OCI-LY7 (cell line): Measurements from ENCODE around the gene FAM227B.

Experiments
- CTCF ChIP-seq: fragments of 200-600 bp; sonication (generic); conservative IDR thresholded peaks from 2 replicates; pipeline ENCODE4 v1.5.1; 2014; ENCODE audit warnings: mild to moderate bottlenecking, antibody characterized with exemption, low read length, moderate library complexity, mixed read lengths
- EZH2phosphoT487 ChIP-seq: fragments of 200-600 bp; sonication (generic); IDR thresholded peaks from 2 replicates; pipeline ENCODE4 v1.6.1; 2018; ENCODE audit warnings: low read depth, borderline replicate concordance, mild to moderate bottlenecking, mixed run types, antibody characterized with exemption, low read length, moderate library complexity, mixed read lengths

- TF ChIP-seq CTCF (no peak), EZH2phosphoT487 (no peak)
Observed at GRCh38 chr15:49570174-49570573, 50.4 kb downstream of the FAM227B start.
